GM18502 (cell line): Measurements from ENCODE around the gene RRAS.
"Not testable (repeated sequence)": the region's sequence is repeated elsewhere in the genome, so short reads cannot be mapped to it uniquely, and the experiment has no call there.

Experiments
- ATAC-seq: cut with Tn5 transposase; IDR thresholded peaks from one replicate; pipeline ENCODE4 v1.9.1; 2021; ENCODE audit warnings: mild to moderate bottlenecking; ENCODE audit not compliant: unreplicated experiment, poor library complexity

RRAS gene

GRCh38 chr19:49635530-49636232 is 4.3 kb downstream of the RRAS start:
- ATAC-seq = no peak

- not testable (repeated sequence) for ATAC-seq
Measured at GRCh38 chr19:49633273-49633672, 6.7 kb downstream of the RRAS start.

DNA sequence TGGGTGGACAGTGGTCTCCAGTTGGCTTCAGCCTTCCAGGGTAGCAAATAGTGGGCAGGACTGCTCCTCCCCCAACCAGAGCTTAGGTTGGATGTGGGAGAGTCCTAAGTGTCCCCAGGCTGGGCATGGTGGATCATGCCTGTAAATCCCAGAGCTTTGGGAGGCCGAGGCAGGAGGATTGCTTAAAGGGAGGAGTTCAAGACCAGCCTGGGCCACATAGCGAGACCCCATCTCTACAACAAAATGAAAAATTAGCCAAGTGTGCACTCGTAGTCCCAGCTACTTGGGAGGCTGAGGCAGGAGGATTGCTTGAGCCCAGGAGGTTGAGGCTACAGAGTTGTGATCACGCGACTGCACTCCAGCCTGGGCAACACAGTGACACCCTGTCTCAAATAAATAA is 7.4 kb downstream of the RRAS start:
- no peak for ATAC-seq

- ATAC-seq = no peak
Measured at GRCh38 chr19:49631610-49632192, 8.2 kb downstream of the RRAS start.

DNA sequence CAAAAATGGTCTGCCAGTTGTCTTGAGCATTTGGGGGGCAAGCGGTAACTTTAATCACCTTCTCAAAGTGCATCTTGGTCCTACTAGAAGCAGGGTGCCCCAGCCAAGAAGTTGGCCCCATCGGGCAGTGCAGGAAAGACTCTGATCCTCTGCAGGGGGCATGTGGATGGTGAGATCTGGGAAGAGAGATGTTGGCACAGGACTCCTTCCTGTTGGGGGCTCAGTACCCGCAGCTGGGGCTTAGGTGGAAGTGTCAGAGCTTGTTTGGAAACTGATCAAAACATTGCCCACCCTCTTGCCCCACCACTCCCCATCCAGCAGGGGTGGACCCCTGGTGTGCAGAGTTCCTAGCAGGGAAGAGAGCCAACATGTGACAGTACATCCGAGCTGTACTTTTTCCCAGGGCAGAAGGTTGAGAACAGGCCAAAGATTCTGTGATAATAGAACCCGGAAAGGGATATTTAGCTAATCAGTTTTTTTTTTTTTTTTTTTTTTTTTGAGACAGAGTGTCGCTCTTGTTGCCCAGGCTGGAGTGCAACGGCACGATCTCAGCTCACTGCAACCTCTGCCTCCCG is 8.8 kb downstream of the RRAS start:
- ATAC-seq = no peak

- no peak for ATAC-seq
Measured at GRCh38 chr19:49629659-49630058, 10.3 kb downstream of the RRAS start.

DNA sequence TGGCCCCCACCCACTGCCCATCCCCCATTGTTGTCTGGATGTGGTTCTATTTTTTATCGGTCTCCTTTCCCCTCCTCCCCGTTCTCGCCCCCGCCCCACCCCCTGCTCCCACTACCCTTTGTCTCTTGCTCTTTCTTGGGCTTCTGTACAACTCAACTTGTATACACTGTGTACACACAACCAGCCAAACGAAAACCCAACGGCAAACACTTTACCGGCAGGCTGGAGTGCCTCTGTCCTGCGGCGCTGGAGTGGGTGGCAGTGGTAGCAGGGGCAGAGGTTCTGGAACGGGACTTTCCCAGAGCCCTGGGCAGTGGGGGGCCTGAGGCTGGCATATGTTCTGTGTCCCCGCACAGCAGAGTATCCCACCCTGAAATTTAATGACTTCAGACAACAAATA is 13.7 kb downstream of the RRAS start:
- no peak for ATAC-seq

GRCh38 chr19:49624967-49625910 is 14.7 kb downstream of the RRAS start:
- ATAC-seq = no peak

GRCh38 chr19:49617860-49618259 is 22.1 kb downstream of the RRAS start:
- ATAC-seq = not testable (repeated sequence)

- ATAC-seq = no peak
Measured at GRCh38 chr19:49616945-49617344, 23.0 kb downstream of the RRAS start.

- no peak for ATAC-seq
Measured at GRCh38 chr19:49616532-49616931, 23.4 kb downstream of the RRAS start.

DNA sequence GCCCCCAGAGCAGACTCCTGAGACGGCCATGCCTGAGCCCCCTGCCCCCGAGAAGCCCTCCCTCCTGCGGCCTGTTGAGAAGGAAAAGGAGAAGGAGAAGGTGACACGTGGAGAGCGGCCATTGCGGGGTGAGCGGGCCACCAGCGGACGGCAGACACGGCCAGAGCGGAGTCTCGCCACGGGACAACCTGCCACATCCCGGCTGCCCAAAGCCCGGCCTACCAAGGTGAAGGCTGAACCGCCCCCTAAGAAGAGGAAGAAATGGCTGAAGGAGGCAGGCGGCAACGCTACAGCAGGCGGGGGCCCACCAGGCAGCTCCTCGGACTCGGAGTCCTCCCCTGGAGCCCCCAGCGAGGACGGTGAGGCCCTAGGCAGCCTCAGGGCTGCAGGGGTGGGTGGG is 24.1 kb downstream of the RRAS start:
- ATAC-seq = no peak

DNA sequence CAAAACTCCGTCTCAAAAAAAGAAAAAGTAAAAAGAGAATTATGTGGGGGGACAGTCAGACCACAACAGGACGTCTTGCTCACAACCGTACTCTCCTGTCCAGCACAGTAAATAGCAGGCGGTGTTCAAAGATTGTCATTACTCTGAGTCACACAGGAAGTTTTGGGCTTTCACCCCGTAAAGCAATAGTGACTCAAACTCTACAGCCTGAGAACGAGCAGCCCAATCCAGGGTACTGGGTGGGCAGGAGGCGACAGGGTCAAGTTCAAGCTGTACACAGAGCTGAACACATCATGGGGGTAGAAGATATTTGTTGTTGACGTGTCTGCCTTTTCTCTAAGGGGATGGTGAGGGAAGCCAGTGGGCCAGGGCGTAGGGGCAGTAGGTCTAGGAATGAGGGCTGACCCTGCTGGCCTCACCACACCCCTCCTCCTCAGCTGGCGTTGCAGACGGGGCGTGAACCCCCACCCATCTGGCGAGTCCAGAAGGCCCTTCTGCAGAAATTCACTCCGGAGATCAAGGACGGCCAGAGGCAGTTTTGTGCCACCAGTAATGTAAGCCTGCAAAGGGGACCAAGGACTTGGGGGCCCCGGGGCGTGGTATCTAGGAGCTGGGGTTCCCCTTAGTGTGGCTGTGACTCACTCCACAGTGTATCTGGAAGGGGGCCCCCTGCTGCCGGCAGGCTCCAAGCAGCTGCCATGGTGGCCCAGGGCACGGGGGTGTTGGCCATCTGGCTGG is 25.7 kb downstream of the RRAS start:
- ATAC-seq = no peak

DNA sequence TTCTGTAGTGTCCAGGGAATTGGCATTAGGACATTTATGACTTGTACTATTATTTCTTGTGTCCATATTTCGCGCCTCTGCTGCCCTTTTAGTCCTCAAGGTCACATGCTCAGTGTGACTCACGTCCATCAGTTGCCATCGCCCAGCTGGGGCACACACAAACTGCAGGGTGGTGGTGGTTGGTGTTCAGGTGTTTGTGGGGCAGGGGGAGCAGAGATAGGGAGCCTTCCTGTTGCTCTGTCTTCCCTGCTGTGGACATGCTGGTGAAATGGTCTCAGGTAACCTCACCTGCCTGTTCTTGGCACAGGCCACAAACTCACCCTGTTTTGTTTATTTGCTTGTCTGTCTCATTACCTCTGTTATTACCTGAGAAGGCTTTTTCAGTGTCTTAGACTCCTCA is 26.6 kb downstream of the RRAS start:
- ATAC-seq = no peak

GRCh38 chr19:49609499-49610092 is 30.3 kb downstream of the RRAS start:
- ATAC-seq = no peak

DNA sequence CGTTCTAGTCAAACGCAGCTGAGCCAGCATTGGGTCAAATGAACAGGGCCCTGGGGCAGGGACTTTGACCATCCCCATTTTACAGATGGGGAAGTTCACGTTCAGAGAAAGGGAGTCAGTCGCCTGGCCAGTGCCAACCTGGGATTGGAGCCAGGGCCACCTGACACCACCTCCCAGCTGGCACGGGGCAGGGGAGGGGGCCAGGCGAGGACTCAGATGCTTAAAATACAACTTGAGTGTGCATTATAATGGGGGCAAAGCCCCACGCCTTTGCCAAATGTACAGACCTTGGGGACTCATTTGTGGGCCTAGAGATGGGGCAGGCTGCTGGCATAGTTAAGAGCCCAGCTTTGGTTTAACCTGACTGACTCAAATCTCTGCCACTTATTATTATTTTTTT is 34.3 kb downstream of the RRAS start:
- ATAC-seq = no peak

DNA sequence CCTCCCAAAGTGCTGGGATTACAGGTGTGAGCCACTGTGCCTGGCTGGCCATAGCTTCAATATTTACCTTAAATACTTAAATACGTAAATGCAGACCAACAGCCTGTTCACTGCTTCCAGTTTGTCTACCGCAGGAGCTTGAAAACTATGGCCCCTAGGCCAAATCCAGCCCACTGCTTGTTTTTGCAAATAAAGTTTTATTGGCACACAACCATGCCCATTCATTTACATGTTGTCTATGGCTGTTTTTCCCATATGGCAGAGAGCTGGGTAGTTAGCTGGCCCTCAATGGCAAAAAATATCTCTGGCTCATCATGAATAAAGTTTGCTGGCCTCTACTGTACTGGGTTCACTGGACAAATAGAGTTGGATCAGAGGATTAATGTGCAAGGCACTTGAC is 37.1 kb downstream of the RRAS start:
- ATAC-seq = no peak

- no peak for ATAC-seq
Measured at GRCh38 chr19:49601482-49602038, 38.4 kb downstream of the RRAS start.
